ENCODE measurements around the gene MRPS10.
"Not testable (repeated sequence)": the region's sequence is repeated elsewhere in the genome, so short reads cannot be mapped to it uniquely, and the experiment has no call there.

Gene MRPS10

DNA sequence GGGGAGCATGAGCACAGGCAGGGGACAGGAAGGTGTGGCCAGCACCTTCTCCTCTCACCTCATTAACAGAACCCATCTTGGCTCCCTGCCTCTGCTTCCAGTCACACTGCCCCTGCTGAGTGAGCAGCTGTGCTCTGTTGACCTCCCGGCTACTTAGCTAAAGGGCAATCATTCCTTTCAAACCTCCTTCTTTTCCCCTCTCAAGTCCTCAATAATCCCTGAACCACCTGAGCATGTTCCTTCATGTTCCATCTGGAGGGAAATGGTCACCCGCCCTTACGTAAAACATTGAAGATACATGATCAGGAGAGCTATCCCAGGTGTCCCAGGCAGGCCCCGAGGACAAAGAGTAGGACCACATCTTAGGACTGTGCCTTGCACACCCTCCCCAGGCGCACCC, 21.7 kb upstream of the MRPS10 start:
- DNase-seq (ENCODE audit: low read depth in 2 of 2), result no peak

DNA sequence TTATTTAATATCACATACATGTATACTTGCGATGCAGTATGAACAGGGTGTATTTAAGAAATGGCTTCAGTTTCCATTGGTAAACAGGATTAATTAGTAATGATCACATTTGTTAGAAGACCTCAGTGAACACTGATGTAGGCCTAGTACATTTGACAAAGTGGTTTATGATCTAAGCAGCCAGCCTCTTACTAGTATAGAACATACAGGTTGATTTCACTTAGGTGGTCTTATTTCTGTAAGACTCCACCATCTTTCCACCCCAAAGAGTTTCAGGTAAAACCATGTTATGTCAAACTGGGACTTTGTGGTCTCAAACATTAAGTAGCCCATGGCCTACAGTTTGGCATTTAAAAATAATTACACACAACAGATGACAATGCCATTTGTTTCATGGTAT, 20.2 kb upstream of the MRPS10 start:
- DNase-seq (ENCODE audit: low read depth in 2 of 2), result no peak

DNA sequence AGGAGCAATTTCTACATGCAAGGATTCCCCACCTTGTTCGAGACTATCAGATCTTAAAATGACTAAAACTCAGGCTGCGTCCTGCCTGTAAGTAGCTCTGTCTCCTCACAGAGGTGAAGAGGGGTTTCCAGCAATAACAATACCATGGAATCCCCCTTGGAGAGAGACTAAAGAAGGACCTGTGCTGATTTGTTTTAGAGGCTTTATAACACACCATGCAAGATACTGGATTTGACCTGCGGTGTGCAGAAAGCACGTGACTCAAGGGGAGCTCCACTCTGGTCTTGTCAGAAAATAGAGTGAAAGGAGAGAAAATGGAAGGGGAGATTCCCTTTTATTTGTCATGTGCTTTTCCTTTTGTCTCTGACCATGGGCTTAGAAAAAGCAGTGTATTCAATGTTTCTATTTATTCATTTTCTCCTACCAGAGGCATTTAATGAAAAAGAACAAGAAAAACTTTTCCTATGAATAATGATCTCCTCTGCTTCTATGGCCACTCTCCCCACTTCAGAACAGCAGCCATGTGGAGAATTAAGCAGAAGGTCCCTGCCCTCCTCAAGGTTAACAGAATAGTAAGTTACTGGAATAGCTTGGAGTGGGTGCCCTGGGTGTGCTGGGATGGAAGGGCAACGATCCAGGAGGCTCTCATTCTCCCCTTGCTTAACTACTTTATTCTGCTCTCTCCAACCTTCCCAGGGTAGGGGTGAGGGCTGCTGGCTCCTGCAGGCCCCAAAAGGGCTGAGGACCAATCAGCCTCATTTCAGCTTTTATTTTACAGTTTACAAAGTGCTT, 19.2 kb upstream of the MRPS10 start:
- no peak for DNase-seq (ENCODE audit: low read depth in 2 of 2)

DNA sequence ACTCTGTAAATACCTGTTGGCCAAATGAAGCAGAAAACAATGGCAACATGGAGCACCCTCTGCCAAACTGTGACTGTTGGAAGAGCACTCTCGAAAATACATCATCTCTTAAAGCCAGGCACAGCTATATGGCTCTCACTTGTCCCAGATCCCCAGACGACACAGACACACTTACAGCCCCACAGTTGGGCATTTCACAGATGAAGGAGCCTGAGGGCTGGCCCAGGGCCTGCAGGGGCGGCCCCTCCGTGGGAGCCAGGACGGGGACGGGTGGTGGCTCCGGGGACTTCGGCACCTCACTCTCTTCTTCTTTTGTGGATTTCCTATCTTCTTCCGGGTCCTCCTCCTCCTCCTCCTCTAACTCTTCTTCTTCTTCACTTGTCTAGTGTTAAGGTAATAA, 18.4 kb upstream of the MRPS10 start:
- no peak for DNase-seq (ENCODE audit: low read depth in 2 of 2)

DNA sequence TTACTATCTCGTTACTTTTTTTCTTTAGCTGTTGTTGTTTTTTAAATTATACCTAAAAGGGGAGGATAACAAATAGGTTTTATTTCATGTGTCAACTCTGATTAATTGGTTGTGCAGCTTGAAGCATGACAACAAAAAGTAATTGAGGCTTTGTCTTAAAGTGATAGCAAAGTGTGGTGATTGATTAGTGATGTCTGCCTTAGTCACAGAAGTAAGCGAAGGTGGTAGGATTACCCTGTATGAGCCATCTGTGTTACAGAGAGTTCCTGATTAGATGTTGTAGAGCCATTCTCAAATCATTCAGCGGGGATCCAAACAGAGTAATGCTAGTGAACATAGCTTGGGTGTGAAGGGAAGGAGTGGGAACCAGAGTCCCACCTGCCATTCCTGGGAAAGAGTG, 14.4 kb upstream of the MRPS10 start:
- no peak for DNase-seq (ENCODE audit: low read depth in 2 of 2)

DNA sequence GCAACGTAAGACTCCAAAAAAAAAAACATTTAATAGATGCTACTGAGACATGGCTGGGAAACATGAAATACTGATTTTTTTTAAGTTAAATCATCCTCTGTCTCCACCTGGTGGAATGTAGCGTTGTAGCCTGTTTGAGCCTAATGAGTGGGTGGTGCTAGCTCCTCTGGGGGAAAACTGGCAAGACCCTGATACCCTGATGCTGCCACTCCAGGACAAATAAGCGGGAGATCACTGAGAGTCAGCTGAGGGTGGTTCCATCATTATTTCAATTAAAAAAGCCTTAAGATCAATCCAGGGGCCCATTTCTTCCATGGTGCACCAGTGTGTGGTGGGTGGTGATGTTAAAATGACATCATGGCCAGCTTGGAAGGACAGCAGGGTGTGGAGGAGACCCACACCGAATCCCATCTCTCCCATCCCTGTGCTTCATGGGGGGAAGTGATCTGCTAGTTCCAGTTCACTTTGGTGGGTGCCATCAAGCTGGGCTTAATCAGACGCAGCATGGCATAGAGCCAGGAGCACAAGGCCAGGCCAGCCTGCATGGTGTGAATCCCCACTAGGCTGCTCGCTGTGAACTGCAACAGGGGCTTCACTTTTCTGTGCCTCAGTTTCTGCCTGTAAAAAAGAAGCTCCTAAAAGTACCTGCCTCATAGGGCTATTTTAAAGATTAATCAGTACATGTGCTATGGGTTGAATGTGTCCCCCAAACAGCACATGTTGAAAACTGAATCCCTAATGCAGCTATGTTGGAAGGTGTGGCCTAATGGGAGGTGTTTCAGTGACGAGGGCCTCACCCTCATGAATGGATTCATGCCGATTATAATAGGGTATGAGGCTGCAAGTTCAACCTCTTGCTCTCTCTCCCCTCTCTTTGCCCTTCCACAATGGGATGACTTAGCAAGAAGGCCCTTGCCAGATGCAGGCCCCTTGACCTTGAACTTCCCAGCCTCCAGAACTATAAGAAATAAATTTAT, 13.0 kb upstream of the MRPS10 start:
- DNase-seq (ENCODE audit: low read depth in 2 of 2), result no peak

DNA sequence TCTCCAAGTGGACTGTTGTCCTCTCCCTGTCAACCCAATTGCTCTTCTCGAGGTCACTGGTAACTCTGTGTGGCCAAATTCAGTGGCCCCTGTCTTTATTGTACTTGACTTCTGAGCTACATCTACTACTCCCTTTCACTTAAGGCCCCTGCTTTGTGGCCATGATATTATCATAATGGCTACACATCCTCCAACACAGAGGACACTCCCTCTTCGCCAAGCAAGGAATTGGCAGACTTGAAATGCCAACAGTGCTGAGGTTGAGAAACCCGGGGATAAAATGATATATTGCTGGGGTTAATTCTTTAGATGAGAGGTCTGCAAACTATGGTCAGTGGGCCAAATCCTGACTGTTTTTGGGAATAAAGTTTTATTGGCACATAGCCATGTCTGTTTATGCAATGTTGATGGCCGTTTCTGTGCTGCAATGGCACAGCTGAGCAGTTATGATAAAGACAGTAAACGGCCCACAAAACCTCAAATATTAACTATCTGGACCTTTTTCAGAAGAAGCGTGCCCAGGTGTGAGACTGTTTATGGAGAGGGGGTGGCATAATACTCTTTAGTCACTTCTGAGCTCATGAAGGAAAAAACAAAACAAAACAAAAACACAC, 12.0 kb upstream of the MRPS10 start:
- no peak for DNase-seq (ENCODE audit: low read depth in 2 of 2)

DNA sequence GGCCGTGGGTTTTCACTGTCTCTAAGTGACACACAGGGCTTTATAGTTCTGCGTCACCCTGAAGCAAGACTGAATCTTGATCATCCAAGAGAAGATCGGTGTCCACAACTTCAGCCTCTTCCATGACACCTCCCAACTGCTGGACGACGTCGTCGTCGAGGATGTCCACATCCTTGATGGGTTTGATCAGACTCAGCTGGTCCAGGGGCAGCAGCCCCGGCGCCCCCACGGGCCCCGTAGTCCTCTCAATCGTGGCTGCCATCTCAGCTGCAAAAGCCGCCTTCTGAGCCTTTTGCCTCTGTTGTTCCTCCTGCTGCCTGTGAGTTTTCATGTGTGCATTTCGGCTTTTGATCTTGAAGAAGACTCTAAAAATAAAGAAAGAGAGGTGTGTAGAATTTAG, 10.6 kb upstream of the MRPS10 start:
- DNase-seq (ENCODE audit: low read depth in 2 of 2), result no peak

DNA sequence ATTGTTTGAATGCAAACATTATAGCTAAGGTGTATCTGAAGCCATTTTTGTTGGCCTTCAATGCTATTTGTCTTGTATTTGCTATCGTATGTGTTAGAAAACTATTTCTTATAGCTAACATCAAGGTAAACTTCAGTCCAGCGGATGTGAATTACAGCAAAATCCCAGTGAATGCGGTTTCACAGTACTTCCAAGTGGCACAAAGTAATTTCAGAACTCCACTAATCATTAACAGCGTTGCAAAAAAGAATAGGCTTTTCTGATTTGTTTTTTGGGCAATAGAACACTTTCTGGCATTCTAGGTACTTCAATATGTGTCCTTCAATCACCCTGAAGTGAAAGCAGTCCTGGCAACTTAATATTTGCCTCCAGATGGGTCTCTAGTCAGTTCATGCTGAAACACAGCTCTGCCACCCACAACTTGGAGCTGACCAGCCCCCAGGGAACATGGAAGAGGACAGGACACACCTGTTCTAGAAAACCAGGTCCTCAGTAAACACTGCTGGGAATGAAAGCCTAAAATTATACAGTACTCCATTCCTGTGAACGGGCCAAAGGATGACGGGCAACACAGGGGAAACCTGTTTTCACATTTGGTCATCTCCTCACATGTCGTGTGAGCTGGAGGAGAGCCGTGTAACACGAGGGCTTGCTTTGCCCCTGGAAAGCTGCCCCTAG, 9.7 kb upstream of the MRPS10 start:
- no peak for DNase-seq (ENCODE audit: low read depth in 2 of 2)

DNA sequence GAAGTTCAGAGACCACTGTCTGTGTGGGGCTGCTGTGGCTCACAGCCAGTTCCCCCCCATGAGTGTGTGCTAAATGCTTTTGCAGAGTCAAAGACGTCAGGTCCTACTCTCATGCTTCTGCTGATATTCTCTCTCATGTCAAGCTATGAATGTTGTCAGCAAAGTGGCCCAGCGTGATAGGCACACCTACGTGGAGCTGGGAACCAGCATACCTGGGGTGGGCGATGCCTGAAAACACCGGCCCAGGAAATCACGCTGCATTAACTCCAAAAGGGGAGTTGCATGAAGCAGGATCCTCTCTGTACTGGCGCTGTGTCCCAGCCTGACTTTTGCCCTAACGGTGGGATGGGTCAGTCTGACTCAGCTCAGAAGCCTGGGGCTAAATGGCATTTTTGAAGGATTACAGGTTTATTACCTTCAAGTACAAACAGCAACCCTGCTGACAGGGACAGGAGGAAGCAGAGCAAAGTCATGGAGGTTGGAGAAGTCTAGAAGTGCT, 9.0 kb upstream of the MRPS10 start:
- no peak for DNase-seq (ENCODE audit: low read depth in 2 of 2)

DNA sequence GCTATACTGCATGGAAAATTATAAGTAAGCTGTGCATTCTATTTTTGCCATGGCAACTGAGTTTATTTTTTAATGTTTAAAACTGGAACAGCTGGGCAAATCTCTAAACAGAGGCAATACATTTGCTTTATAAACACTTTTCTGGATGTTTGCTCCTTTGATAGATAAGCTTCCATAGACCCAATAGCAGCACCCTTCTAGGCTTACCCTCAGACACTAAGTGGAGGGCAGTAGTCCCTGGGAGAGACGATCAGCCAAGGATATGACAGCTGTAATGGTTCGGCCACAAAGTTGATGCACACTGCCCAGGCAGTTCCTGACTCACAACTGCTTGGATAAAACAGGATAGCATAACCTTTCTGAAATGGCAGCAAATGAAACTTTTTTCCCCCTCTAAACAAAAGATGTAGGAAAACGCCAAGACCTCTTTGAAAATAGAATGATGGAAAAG, 8.5 kb upstream of the MRPS10 start:
- no peak for DNase-seq (ENCODE audit: low read depth in 2 of 2)

DNA sequence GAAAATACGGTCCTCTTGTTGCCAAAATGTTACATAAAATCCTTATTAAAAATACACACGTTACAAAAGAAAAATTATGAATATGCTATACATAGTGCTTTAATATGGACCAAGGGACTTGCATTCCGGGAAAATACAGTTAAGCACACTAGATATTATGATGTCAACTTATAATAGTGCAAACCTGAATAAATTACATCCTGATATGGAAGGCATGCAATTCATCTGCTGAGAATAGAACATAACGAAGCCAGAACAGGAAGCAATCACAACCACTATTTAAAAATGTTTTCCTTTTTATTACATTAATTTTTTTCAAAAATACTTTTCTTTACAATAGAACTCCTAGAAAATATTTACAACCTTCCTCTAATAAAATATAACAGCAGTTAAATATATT, 7.8 kb upstream of the MRPS10 start:
- DNase-seq (ENCODE audit: low read depth in 2 of 2), result no peak

DNA sequence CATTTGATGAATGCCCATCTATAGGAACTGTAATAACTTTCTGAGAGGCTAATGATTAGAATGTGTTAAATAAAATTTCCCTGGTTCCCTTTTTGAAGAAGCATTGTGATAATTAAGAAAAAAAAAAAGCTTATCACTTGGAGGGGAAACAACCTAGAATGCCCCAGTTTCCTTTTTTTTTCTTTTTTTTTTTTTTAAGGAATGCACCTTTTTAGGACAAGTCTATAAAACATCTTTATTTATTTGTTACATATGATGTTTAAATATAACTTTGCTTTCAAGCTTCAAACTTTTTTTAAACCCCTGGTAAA, 7.3 kb upstream of the MRPS10 start:
- no peak for DNase-seq (ENCODE audit: low read depth in 2 of 2)

DNA sequence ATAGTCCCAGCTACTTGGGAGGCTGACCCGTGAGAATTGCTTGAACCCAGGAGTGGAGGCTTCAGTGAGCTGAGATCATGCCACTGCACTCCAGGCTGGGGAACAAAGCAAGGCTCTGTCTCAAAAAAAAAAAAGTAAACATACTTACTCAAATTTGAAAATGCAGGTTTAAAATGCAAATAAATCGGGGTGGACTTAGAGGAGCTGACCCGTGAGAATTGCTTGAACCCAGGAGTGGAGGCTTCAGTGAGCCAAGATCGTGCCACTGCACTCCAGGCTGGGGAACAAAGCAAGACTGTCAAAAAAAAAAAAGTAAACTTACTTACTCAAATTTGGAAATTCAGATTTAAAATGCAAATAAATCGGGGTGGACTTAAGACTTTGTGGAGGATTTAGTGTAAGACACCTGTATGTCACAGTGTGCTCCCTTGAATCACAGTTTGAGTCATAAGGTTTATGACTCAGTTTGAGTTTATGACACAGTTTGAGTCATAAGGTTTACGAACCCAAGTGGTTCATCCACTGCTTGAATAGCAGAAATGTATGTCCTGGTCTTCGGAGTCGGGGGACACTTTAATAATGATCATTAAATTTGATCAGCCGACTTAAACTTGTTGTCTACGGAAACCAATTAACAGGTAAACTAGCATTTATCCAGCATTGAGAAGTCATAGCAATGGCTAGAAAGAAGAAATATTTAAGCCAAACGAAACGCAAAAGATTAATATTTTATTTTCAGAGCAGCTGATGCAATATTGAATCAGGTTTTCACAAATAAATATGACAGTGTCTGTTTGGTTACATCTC, 6.8 kb upstream of the MRPS10 start:
- no peak for DNase-seq (ENCODE audit: low read depth in 2 of 2)

DNA sequence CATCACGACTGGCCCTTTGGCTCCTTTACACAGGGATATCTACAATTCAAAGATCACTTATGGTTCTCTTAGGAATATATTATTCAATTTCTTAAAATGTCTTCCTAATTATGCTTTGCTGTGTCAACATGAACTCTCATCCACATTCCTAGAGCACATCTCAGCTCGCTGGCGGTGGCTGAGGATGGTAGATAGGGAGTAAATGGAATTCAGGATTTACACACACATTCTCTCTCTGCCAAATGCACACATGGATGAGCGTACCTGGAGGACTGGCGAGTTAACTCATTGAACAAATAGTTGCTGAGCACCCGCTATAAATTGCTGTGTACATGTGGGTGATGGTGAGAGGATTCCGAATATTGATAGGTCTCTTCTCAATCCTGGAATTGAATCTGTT, 4.8 kb upstream of the MRPS10 start:
- no peak for DNase-seq (ENCODE audit: low read depth in 2 of 2)

DNA sequence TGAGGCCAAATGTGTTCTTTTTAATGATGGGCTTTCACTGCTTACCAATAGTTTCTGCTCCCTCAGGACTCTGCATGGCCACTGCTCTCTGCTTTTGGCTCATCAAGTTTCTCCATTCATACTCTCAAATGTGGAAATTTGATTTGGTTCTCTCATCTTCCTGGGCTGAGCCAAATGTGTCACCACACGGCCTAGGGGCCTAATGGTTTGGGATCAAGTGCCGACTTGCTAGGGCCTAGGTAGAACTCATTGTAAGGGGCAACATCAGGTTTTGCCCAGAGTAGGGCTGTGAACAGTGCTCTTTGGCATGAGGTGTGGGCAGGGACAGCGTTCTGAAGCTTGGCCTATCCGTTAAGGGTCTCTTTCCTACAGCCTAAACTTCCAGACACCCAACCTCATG, 3.9 kb upstream of the MRPS10 start:
- no peak for DNase-seq (ENCODE audit: low read depth in 2 of 2)

DNA sequence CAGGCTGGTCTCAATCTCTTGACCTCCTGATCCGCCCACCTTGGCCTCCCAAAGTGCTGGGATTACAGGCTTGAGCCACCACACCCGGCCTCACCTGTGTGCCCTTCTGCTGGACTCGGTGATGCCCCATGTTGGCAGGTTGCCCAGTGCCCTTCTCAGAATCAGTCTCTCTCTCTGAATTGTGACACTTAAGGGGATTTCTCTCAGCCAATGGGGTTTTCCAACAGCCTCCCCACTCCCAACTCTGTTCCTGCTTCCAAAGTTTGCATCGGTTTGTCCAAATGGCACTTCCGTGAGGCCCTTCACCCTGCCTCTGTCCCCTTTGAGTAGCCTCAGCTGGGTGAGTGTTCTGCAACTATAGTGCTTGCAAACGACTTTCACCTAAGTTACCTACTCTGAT, 3.1 kb upstream of the MRPS10 start:
- DNase-seq (ENCODE audit: low read depth in 2 of 2), result no peak

DNA sequence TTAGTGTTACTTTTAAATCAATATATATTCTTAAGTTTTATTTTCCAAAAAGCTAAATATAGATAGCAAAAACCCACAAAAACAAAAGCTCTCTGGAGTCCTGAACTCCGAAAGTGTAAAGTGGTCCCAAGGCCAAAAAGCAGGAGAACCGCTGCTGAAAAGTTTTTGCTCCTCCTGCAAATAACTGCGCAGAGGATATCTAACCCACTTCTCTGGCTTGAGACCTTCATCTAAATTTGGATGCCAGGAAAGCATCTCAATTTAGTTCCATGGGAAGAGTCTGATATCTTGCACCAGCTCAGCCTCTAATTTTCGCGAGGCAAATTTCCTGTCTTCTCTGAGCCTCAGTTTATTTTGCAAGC, 523 bp downstream of the MRPS10 start:
- DNase-seq (ENCODE audit: low read depth in 2 of 2), result no peak

DNA sequence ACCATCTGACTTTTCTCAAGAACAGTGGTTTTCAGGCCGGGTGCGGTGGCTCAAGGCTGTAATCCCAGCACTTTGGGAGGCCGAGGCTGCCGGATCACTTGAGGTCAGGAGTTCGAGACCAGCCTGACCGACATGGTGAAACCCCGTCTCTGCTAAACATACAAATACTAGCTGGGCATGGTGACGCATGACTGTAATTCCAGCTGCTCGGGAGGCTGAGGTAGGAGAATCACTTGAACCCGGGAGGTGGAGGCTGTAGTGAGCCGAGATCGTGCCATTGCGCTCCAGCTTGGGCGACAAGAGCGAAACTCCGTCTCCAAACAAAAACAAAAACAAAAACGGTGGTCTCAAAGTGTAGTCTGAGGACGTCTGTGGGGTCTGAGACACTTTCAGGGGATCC, 1.2 kb downstream of the MRPS10 start:
- not testable (repeated sequence) for DNase-seq (ENCODE audit: low read depth in 2 of 2)

DNA sequence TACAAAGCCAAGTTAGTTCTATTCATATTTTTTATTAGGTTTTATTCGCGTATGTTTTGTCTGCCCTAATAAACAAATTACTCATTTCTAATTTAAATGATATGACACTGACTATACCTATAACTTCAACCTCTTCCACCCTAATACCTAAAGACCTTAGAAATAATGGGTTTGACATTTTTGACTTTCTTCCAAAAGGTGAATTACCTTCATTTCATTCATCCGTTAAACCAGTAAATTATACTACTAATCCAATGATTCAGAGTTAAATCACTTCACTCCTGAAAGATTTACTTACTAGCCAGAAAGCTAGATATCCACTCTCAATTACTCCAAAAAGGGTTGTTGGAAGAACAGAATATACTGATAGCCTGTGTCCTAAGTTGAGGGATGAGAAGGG, 5.2 kb downstream of the MRPS10 start:
- DNase-seq (ENCODE audit: low read depth in 2 of 2), result no peak

DNA sequence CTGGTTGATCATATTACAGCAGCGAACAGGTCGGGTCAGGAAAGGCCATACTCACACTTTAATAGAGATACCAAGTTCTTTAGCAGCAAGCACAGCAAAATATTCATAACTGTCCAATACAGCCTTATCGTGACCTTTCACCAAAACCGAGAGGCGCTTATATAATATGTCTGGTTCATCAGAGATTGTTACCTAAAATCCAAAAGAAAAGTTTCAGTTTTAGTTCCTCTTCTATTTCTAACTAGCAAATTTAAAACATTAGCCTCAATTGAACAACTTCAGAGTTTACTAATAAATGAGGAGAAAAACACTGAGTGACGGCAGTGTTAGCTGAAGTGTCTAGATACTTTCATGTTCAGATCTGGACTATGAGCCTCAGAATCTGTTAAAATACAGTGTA, 5.9 kb downstream of the MRPS10 start:
- no peak for DNase-seq (ENCODE audit: low read depth in 2 of 2)
